Immature natural killer cell (primary cell): ENCODE data around the gene TGFB1I1. TPM values are rescaled to one million over a fixed set of nuclear protein-coding genes. Genes with fewer than 3 reads are reported as not detected.

Experiments
- polyA plus RNA-seq, 3 donors: library from polyadenylated mRNA; unstranded; fragments of 300-500 nt; fragmentation: Illumina TruSeq; gene quantifications; one replicate each; pipeline ENCODE4 v1.2.3, GENCODE V29; 2021

TGFB1I1 gene
- polyA plus RNA-seq, 3 donors from 2014 or later, result 0.32 to 0.53 TPM; not detected in 1

Other genes starting within 250 kb of the TGFB1I1 start
- 100 to 1,000 TPM in 1 of 3 donors, 10 to 100 TPM in 2; 70.6 to 186 (median 89.3) TPM for gene ITGAM, start 212.2 kb upstream of the TGFB1I1 start, polyA plus RNA-seq
- gene ITGAX, start 117.0 kb upstream of the TGFB1I1 start, polyA plus RNA-seq, result 10 to 100 TPM; 41.6 to 82.9 (median 47.9) TPM
- gene ITGAD, start 78.8 kb upstream of the TGFB1I1 start, polyA plus RNA-seq, result under 1 TPM in 2 of 3 donors, not detected in 1; 0.27 to 0.47 TPM
- gene COX6A2, start 43.8 kb upstream of the TGFB1I1 start, polyA plus RNA-seq, result 1 to 10 TPM in 2 of 3 donors, not detected in 1; 1.5 to 1.8 TPM
- gene ZNF843, start 29.4 kb upstream of the TGFB1I1 start, polyA plus RNA-seq, result under 1 TPM in 2 of 3 donors, not detected in 1; 0.10 to 0.17 TPM
- 10 to 100 TPM; 11.1 to 16.2 (median 14.2) TPM for gene ARMC5, start 12.7 kb upstream of the TGFB1I1 start, polyA plus RNA-seq
- 1 to 10 TPM in 1 of 3 donors, under 1 TPM in 1, not detected in 1; 0.72 to 1.9 TPM for gene SLC5A2, start 11.0 kb downstream of the TGFB1I1 start, polyA plus RNA-seq
- 10 to 100 TPM; 18.5 to 24.3 (median 19.6) TPM for gene RUSF1, start 36.2 kb downstream of the TGFB1I1 start, polyA plus RNA-seq
- gene AHSP, start 55.7 kb downstream of the TGFB1I1 start, polyA plus RNA-seq, result 1 to 10 TPM in 1 of 3 donors, not detected in 2; 1.8 TPM